ENCODE data around the gene TNK2. TPM values are rescaled to one million over a fixed set of nuclear protein-coding genes. Genes with fewer than 3 reads are reported as not detected.
A peak's percentile ranks its signal among the peaks of the same experiment; 100 is the strongest.

TNK2 gene
- total and polyA plus RNA-seq, 2 of the 13 experiments (the other 11 are each of a cell fraction or from before 2014, with no cell fraction given), result 4.6 to 5.8 TPM

GRCh38 chr3:195889870-195890295 is 18.5 kb downstream of the TNK2 start (continued):
- TF ChIP-seq AFF4 (CRISPR knock-in tag; IDR thresholded peaks at IDR 0.05) (no peak), SP4 (CRISPR knock-in tag; IDR thresholded peaks at IDR 0.05) (no peak), CHD4 (IDR thresholded peaks at IDR 0.05; ENCODE audit: borderline replicate concordance, low read length) (no peak), LBX2 (CRISPR knock-in tag; IDR thresholded peaks at IDR 0.05; ENCODE audit: borderline replicate concordance) (no peak), RFX5 (IDR thresholded peaks at IDR 0.05; ENCODE audit: low read depth, low read length) (no peak), FOXJ3 (CRISPR knock-in tag; IDR thresholded peaks at IDR 0.05; ENCODE audit: borderline replicate concordance) (no peak), AGO2 (optimal IDR thresholded peaks at IDR 0.05; ENCODE audit: low read depth, low read length) (peak; percentile 44), ZNF138 (CRISPR knock-in tag; IDR thresholded peaks at IDR 0.05; ENCODE audit: low read depth) (no peak), ZNF350 (CRISPR knock-in tag; IDR thresholded peaks at IDR 0.05; ENCODE audit: borderline replicate concordance, low read depth) (no peak), POGK (CRISPR knock-in tag; conservative IDR thresholded peaks at IDR 0.05) (no peak), NR2C2 (CRISPR knock-in tag; IDR thresholded peaks at IDR 0.05; ENCODE audit: borderline replicate concordance) (peak; percentile 6; the same call in 1 of the 2 replicates), THAP9 (CRISPR knock-in tag; IDR thresholded peaks at IDR 0.05; ENCODE audit: borderline replicate concordance) (no peak), ZNF33A (CRISPR knock-in tag; IDR thresholded peaks at IDR 0.05; ENCODE audit: borderline replicate concordance) (no peak), ZNF101 (CRISPR knock-in tag; IDR thresholded peaks at IDR 0.05; ENCODE audit: borderline replicate concordance, low read depth) (no peak)
- TF ChIP-seq, protein P1, sequence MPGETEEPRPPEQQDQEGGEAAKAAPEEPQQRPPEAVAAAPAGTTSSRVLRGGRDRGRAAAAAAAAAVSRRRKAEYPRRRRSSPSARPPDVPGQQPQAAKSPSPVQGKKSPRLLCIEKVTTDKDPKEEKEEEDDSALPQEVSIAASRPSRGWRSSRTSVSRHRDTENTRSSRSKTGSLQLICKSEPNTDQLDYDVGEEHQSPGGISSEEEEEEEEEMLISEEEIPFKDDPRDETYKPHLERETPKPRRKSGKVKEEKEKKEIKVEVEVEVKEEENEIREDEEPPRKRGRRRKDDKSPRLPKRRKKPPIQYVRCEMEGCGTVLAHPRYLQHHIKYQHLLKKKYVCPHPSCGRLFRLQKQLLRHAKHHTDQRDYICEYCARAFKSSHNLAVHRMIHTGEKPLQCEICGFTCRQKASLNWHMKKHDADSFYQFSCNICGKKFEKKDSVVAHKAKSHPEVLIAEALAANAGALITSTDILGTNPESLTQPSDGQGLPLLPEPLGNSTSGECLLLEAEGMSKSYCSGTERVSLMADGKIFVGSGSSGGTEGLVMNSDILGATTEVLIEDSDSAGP (CRISPR knock-in tag; IDR thresholded peaks at IDR 0.05; ENCODE audit: borderline replicate concordance), result no peak
